LNCAP (cell line): ENCODE data around the gene IL10.

Experiments used
- CTCF ChIP-seq: fragments of 450-650 bp; IDR thresholded peaks from 2 replicates; pipeline ENCODE4 v1.5.1; 2017; ENCODE audit warnings: mild to moderate bottlenecking

IL10 gene

GRCh38 chr1:206741142-206741701 is 31.1 kb downstream of the IL10 start:
- TF ChIP-seq CTCF = no peak

- TF ChIP-seq CTCF = no peak
These were observed 32.8 kb downstream of the IL10 start for GRCh38 chr1:206739411-206740076.

- TF ChIP-seq CTCF = peak; percentile 71
These were observed 33.6 kb downstream of the IL10 start for GRCh38 chr1:206738370-206739366.

- no peak for TF ChIP-seq CTCF
These were observed 34.5 kb downstream of the IL10 start for GRCh38 chr1:206737729-206738201.

GRCh38 chr1:206736878-206737728 is 35.2 kb downstream of the IL10 start:
- TF ChIP-seq CTCF = no peak

- no peak for TF ChIP-seq CTCF
These were observed 36.7 kb downstream of the IL10 start for GRCh38 chr1:206735553-206736031.
